Measurements from ENCODE around the gene TBCCD1.

- TF ChIP-seq FOS (IDR thresholded peaks at IDR 0.05; ENCODE audit: low read depth, low read length) (no peak), CTCF (conservative IDR thresholded peaks at IDR 0.05; ENCODE audit: low read depth, low read length) (no peak), RAD21 (IDR thresholded peaks at IDR 0.05; ENCODE audit: low read length) (no peak), BHLHE40 (IDR thresholded peaks at IDR 0.05; ENCODE audit: low read depth, low read length) (no peak)
Observed at GRCh38 chr3:186532598-186533072, 34.5 kb downstream of the TBCCD1 start.

All from IMR-90 (cell line).